GM21381 (cell line): ENCODE measurements around the gene RAB6C.
"Not testable (repeated sequence)": the region's sequence is repeated elsewhere in the genome, so short reads cannot be mapped to it uniquely, and the experiment has no call there.

Experiments used
- ATAC-seq: cut with Tn5 transposase; IDR thresholded peaks from one replicate; pipeline ENCODE4 v1.9.1; 2021; ENCODE audit warnings: mild to moderate bottlenecking, moderate library complexity; ENCODE audit not compliant: unreplicated experiment

RAB6C gene

DNA sequence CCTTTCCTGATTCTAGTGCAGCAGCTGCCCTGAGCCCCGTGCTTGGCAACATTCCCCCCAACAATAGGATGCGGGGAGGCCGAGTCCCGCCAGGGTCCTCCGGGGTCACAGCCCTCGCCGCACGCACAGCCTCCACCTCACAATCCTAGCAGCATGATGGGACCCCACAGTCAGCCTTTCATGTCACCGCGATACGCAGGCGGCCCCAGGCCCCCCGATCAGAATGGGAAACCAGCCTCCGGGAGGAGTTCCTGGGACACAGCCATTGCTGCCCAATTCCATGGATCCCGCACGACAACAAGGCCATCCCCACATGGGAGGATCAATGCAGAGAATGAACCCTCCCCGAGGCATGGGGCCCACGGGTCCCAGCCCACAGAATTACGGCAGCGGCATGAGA is 13.7 kb downstream of the RAB6C start:
- not testable (repeated sequence) for ATAC-seq

DNA sequence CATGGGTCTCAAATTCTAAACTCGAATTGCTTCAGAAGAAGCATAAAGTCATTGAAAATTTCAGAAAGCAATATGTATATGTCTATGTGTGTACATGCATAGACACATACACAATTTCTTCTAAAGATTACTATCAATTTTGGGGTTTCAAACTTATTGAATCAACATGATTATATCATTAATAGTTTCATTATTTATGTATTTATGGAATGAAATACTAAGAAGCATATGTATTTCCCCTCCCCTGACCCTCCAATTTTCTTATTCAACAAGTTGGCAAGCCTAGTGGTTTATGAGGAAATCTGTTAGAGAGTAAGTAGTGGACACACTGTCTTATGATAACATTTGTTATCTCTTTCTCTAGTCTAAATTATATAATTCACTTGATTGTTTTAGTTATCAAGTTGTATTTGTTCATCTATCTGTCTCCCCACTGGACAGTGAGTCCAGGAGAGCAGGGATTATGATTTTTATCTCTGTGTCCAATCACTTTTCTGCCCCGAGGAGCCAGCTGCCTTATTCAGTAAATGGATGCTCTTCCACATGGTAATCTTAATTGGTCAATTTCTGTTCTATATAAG is 17.3 kb downstream of the RAB6C start:
- not testable (repeated sequence) for ATAC-seq

DNA sequence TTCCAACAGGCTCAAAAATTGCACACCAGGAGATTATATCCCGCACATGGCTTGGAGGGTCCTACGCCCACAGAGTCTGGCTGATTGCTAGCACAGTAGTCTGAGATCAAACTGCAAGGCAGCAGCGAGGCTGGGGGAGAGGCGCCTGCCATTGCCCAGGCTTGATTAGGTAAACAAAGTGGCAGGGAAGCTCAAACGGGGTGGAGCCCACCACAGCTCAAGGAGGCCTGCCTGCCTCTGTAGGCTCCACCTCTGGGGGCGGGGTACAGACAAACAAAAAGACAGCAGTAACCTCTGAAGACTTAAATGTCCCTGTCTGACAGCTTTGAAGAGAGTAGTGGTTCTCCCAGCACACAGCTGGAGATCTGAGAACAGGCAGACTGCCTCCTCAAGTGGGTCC is 19.3 kb downstream of the RAB6C start:
- not testable (repeated sequence) for ATAC-seq

DNA sequence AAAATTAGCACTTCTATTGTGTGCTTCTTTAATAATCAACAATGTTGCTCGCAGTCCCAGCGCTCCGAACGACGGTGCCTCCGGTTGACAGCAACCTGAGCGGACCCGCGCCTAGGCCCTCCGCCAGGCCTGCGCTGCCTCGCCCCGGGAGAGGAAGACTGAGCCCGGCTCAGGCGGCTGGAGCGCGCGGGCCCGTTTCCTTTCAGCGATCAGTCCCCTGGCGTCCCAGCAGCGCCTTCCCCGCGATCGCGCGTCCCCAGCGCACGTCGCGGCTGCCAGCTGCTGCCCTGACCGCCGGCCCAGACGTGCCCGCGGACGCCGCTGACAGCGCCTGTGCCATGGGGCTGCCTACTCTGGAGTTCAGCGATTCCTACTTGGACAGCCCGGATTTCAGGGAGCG is 26.4 kb downstream of the RAB6C start:
- not testable (repeated sequence) for ATAC-seq

DNA sequence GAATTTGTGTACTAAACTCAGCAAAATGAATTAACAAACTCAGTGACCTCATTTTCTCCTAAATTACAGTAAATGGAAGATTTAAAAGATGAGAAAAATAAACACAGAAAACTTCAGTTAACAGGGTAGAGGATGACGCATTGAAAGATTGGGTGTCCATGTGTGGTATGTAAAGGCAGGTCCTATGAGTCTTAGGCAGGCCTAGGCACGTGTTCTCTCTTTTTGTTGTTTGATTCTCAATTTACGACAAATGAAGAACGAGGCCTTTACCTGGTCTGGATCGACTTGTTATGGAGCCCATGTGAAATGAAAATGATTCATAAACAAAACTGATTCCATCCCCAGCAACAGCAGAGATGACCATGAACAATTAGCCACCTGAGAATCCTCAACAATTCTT is 37.2 kb downstream of the RAB6C start:
- not testable (repeated sequence) for ATAC-seq

DNA sequence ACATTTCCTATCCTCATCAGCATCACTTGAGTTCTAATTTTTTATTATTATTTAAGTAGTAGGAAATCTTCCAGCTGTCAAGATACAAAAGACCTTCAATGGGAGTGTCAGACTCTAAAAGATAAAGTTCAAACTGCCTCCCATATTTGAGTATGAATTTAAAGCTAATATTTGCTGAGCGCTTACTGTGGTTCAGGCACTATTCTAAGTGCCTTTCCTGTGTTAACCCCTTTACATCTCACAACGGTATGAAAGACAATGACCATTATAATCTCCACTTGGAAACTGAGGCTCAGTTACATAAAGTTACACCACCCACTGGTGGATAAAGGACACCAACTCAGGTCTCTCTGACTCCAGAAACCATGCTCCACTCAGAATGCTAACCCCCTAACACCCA is 39.9 kb downstream of the RAB6C start:
- no peak for ATAC-seq

DNA sequence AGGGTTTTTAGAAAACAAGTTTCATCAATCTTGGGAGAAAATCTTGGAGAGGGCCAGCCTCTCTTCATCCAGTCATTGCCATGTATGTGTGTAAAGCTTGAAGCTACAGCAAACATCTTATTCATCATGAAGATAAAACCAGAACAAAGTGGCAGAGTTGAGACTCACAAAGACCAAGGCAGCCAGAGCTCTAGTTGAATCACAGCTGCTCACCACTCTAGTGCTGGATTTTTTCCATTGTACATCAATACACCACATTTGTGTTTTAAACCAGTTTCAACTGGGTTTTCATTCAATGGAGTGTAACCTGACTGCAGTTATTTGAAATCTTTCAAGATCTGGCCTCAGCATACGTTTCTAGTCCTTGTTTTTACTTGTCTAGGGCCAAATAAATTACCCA is 40.6 kb downstream of the RAB6C start:
- ATAC-seq = not testable (repeated sequence)

DNA sequence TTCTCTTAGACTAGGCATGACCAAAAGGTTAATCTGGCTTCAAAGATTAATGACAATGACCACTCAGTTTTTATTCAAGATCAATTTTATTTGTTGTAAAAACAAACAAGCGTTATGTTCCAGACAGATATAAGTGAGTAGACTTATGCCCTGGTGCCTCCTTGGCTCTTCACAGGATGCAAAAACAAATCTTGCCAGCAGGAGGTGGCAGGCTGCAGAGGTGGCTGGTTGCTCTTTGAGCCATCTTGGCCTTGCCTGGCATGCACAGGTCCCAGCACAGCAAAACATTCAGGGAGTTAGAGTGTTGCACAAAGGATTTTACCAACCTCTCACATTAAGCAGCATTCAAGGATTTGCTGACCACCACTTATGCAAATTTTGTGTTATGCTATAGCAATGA is 46.5 kb downstream of the RAB6C start:
- ATAC-seq = not testable (repeated sequence)
